ENCODE measurements around the gene GPC5. TPM values are rescaled to one million over a fixed set of nuclear protein-coding genes. Genes with fewer than 3 reads are reported as not detected.

Gene GPC5
- total RNA-seq, 3 donors from 2014 or later: 0.51 to 1.2 TPM; not detected in 1

DNA sequence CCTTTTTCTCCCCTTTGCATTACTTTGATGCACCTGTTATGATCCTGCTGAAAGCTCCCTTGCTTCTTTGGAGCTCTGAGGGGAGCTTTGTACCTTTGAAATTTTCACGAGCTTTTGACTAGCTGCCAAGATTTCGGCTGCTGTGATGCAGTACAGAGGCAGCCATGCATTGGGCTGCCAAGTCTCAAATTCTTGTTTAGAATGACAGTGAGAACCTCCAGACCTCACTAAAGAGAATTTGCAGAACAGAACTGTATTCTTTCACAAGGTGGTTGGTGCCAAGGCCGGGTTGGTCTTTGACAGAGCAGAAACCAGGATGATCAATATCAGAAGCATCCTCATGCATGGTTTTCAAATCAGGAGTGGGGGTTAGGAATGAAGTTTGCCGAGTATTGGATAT, 414.8 kb downstream of the GPC5 start:
- Histone ChIP-seq H3K4me1 (ENCODE audit: low read depth) (no peaks in the 10 kb centered on the region), H3K36me3 (ENCODE audit: low read depth) (no peaks in the 10 kb centered on the region), H3K4me3 (no peak overlapping the region), H3K9me3 (no peaks in the 10 kb centered on the region)
- DNase-seq (no peak), ATAC-seq (no peak)
- no peak for TF ChIP-seq CTCF (IDR thresholded peaks at IDR 0.05)
- intact Hi-C loops (cut with DNase I, micrococcal nuclease): no loop called here

DNA sequence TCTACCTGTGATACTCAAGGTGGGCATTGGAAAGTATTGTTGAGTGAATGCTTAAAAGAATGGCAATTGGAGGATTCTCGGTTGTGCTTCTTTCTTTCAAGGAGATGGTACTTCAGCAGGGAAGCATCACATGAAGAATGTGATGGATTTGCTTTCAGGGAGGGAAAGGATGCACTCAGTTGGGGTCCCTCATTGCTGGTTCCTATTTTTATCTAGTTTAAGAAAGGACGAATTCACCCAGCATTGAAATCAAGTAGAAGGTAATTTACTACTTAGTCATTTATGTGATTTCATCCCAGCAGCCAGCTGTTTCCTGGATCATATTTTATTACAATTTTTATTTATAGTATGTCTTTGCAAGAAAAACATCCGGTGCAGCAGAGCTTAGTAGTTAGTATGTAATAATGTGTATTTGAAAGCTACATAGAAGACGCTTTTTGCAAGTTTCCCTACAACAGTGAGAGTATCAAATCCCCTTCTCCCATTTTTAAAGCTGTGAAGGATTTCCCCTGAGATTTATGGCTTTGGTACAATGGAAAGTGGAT, 417.9 kb downstream of the GPC5 start:
- DNase-seq (no peak), ATAC-seq (no peak)
- TF ChIP-seq CTCF (IDR thresholded peaks at IDR 0.05): no peak
- no peaks in the 10 kb centered on the region for H3K4me1 ChIP-seq (ENCODE audit: low read depth)
- no peaks in the 10 kb centered on the region for H3K9me3 ChIP-seq
- H3K4me3 ChIP-seq: no peak overlapping the region
- intact Hi-C loops (cut with DNase I, micrococcal nuclease): no loop called here
- no peaks in the 10 kb centered on the region for H3K36me3 ChIP-seq (ENCODE audit: low read depth)

- intact Hi-C loops (cut with DNase I, micrococcal nuclease): no loop called here
- ATAC-seq: no peak
- Histone ChIP-seq H3K36me3 (ENCODE audit: low read depth) (no peaks in the 10 kb centered on the region), H3K4me3 (no peak overlapping the region), H3K4me1 (ENCODE audit: low read depth) (no peaks in the 10 kb centered on the region), H3K9me3 (no peaks in the 10 kb centered on the region)
- no peak for TF ChIP-seq CTCF (IDR thresholded peaks at IDR 0.05)
- DNase-seq: no peak
Observed at GRCh38 chr13:91817250-91817649, 418.8 kb downstream of the GPC5 start.

- ATAC-seq: no peak
- Histone ChIP-seq H3K4me3 (no peak overlapping the region), H3K4me1 (ENCODE audit: low read depth) (no peaks in the 10 kb centered on the region), H3K9me3 (peaks cover under 1% of the 10 kb centered on the region), H3K36me3 (ENCODE audit: low read depth) (no peaks in the 10 kb centered on the region)
- intact Hi-C loops (cut with DNase I, micrococcal nuclease): no loop called here
- no peak for TF ChIP-seq CTCF (IDR thresholded peaks at IDR 0.05)
- DNase-seq: no peak
Observed at GRCh38 chr13:91824416-91824815, 426.0 kb downstream of the GPC5 start.

GRCh38 chr13:91825516-91825915, 427.1 kb downstream of the GPC5 start:
- no peak for ATAC-seq
- H3K4me3 ChIP-seq: no peak overlapping the region
- intact Hi-C loops (cut with DNase I, micrococcal nuclease): no loop called here

More at GRCh38 chr13:91825516-91825915, 427.1 kb downstream of the GPC5 start:
- DNase-seq: no peak
- Histone ChIP-seq H3K4me1 (ENCODE audit: low read depth) (no peaks in the 10 kb centered on the region), H3K9me3 (peaks cover 4% of the 10 kb centered on the region), H3K36me3 (ENCODE audit: low read depth) (no peaks in the 10 kb centered on the region)
- no peak for TF ChIP-seq CTCF (IDR thresholded peaks at IDR 0.05)

Measured in mucosa of descending colon (tissue), 3 donors.